ENCODE data around the gene IL1R1.
A peak's percentile ranks its signal among the peaks of the same experiment; 100 is the strongest.

IL1R1 gene

DNA sequence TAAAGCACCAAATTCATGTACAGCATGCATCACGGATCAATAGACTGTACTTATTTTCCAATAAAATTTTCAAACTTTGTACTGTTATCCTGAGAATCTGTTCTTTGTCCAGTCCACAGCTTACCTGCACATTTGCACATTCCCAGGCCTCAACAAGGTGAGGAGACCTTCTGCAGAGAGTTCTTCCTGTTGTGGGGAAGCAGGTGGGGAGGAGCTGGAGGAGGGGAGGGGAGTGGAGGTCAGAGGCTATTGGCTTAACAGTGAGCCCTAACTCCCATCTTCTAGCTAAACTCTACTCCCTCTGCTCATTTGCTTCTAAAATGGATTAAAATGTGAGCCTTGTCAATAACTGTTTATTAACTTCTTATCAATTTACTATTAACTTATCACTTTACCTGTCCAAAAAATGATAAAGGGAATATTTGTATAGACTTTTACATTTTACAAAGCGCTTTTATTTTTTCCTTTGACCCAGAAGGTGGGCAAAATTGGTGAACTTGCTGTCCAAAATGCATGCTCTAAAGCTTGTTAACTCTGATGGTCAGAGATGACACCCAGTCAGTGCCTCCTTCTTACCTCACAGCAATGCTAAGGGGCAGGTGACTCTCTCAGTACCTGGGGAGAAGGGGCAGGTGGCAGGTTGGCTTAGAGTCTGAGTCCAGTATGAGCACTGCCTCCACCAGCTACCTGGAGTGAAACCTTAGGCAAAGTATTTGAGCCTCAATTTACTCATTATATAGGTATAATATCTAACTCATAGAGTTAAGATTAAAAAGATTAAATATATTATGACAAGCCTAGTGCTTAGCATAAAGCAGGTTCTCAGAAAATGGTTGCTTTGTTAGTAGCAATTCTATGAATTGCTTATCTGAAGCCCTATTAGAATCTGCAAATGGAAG lies 37.5 kb downstream of the IL1R1 start:
- H3K4me3 ChIP-seq (ENCODE audit: low read depth in 1 of 2, low read length in 2 of 2): no peak overlapping the region
- no peak overlapping the region for H3K27ac ChIP-seq (ENCODE audit: low read length)
- H3K9me3 ChIP-seq (ENCODE audit: control insufficient read depth in 1 of 2, low read length in 2 of 2): no peaks in the 10 kb centered on the region
- H3K4me1 ChIP-seq (ENCODE audit: control insufficient read depth in 1 of 2, insufficient read depth in 2 of 2, low read length in 2 of 2): no peaks in the 10 kb centered on the region
- no peaks in the 10 kb centered on the region for H3K27me3 ChIP-seq (ENCODE audit: low read depth, low read length)
- peaks cover 18 to 19% of the 10 kb centered on the region in 2 donors for H3K36me3 ChIP-seq (ENCODE audit: control insufficient read depth in 1 of 2, insufficient read depth in 2 of 2, low read length in 2 of 2)

DNA sequence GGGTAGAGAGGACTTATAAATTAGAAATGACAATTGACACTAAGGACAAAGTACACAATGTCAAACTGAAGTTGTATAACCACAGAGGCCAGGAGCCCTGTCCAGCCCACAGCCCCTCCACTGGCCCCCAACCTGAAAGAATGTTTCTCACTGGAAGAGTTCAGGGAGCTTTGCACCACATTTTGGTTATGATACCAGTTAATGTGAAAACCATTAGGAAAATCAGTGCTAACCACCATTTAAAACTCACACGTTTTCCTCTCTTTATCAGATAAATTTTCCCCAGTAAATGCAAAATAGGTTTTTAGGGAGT lies 38.1 kb downstream of the IL1R1 start:
- no peak overlapping the region for H3K4me3 ChIP-seq (ENCODE audit: low read depth in 1 of 2, low read length in 2 of 2)
- no peaks in the 10 kb centered on the region for H3K9me3 ChIP-seq (ENCODE audit: control insufficient read depth in 1 of 2, low read length in 2 of 2)
- no peaks in the 10 kb centered on the region for H3K27me3 ChIP-seq (ENCODE audit: low read depth, low read length)
- no peaks in the 10 kb centered on the region for H3K4me1 ChIP-seq (ENCODE audit: control insufficient read depth in 1 of 2, insufficient read depth in 2 of 2, low read length in 2 of 2)
- H3K36me3 ChIP-seq (ENCODE audit: control insufficient read depth in 1 of 2, insufficient read depth in 2 of 2, low read length in 2 of 2): peaks cover 12 to 19% of the 10 kb centered on the region in 2 donors
- H3K27ac ChIP-seq (ENCODE audit: low read length): no peak overlapping the region

DNA sequence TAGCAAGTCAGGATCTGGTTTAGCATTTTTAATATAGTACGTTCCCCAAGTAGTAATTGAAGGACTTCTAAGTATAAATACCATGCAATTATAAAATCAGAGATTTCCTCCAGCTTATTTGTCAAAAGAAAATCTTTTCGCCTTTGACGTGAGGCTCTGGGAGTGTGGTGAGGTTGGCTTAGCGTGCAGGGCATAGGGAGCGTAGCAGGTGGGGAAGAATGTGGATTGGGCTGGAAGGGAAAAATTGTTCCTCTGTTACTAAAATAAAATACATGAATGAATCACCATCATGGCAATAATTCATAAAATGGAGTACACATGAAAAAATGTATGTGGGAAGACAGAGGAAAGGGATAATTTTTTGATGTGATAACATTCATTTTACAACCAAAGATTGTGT lies 38.8 kb downstream of the IL1R1 start:
- Histone ChIP-seq H3K27me3 (ENCODE audit: low read depth, low read length) (no peaks in the 10 kb centered on the region), H3K4me1 (ENCODE audit: control insufficient read depth in 1 of 2, insufficient read depth in 2 of 2, low read length in 2 of 2) (no peaks in the 10 kb centered on the region), H3K9me3 (ENCODE audit: control insufficient read depth in 1 of 2, low read length in 2 of 2) (no peaks in the 10 kb centered on the region), H3K4me3 (ENCODE audit: low read depth in 1 of 2, low read length in 2 of 2) (no peak overlapping the region), H3K36me3 (ENCODE audit: control insufficient read depth in 1 of 2, insufficient read depth in 2 of 2, low read length in 2 of 2) (peaks cover 9 to 16% of the 10 kb centered on the region in 2 donors), H3K27ac (ENCODE audit: low read length) (no peak overlapping the region)

DNA sequence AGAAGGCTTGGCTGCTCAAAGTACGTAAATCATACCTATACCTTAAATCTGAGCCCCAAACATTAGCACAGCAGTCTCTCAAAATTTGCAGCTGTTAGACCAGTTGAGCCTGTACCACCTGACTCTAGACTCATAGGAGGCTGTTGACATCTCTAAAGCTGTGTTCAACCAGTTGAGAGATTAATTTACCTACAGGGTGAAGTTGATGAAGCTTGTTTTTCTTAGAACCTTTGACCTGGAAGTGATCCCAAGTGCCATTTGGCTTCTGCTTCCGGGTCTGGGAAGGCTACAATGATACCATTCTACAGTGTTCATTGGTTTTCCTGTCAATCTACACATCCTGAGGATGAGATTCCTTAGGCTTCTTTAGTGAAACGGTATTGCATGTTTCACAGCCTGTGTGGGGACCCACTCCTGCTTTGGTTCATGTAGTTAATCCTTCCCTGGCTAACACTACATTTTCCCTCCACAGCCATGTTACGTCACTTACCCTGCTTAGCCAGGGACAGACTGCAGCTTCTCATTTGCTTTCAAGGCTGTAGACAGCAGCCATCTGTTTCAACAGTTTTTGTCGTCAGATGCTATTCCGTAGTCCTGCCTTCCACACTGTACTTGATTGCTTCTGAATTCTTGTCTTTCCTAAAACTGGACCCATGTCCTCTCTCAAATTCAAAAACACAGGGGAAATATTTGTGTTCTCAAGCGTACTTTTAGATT lies 39.5 kb downstream of the IL1R1 start:
- Histone ChIP-seq H3K36me3 (ENCODE audit: control insufficient read depth in 1 of 2, insufficient read depth in 2 of 2, low read length in 2 of 2) (peaks cover 5 to 9% of the 10 kb centered on the region in 2 donors), H3K9me3 (ENCODE audit: control insufficient read depth in 1 of 2, low read length in 2 of 2) (no peaks in the 10 kb centered on the region), H3K4me1 (ENCODE audit: control insufficient read depth in 1 of 2, insufficient read depth in 2 of 2, low read length in 2 of 2) (no peaks in the 10 kb centered on the region), H3K27ac (ENCODE audit: low read length) (no peak overlapping the region), H3K4me3 (ENCODE audit: low read depth in 1 of 2, low read length in 2 of 2) (no peak overlapping the region), H3K27me3 (ENCODE audit: low read depth, low read length) (no peaks in the 10 kb centered on the region)

DNA sequence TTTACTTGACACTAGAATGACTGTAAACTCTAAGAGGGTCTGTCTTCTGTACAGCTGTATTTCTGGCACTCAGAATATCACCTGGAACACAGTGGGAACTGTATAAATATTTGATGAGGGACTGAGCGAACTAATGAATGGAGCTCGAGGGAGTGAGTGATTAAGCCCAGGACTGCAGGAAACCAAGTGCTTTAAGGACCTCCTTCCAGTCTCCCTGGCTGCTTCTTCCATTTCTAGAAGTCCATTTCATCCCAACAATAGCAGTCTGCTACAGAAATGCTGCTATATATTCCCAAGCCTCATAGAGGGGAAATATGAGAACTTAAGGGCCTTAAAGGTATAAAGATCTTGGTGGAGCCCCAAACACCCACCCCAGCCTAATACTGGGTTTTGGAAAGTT lies 41.5 kb downstream of the IL1R1 start:
- H3K4me3 ChIP-seq (ENCODE audit: low read depth in 1 of 2, low read length in 2 of 2): no peak overlapping the region
- H3K36me3 ChIP-seq (ENCODE audit: control insufficient read depth in 1 of 2, insufficient read depth in 2 of 2, low read length in 2 of 2): no peaks in the 10 kb centered on the region
- H3K9me3 ChIP-seq (ENCODE audit: control insufficient read depth in 1 of 2, low read length in 2 of 2): no peaks in the 10 kb centered on the region
- no peaks in the 10 kb centered on the region for H3K27me3 ChIP-seq (ENCODE audit: low read depth, low read length)
- no peaks in the 10 kb centered on the region for H3K4me1 ChIP-seq (ENCODE audit: control insufficient read depth in 1 of 2, insufficient read depth in 2 of 2, low read length in 2 of 2)
- no peak overlapping the region for H3K27ac ChIP-seq (ENCODE audit: low read length)

DNA sequence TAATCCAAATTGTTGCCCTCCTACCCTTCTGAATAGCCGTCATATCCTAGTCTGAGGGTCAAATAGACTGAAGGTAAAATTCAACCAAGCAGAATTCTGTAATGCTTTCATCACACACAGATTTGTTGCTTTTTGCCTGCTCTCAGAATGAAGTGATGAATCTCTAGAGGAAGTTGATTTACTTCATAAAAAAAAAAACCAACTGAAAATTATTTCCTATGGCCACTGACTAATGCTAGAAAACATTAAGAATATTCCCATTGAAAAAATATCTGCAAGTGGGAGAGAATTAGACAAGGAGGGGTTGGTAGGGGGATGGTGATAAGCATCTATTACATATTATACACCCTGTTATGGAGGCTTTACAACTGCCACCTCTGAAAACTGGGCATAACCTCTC lies 42.0 kb downstream of the IL1R1 start:
- Histone ChIP-seq H3K4me3 (ENCODE audit: low read depth in 1 of 2, low read length in 2 of 2) (no peak overlapping the region), H3K9me3 (ENCODE audit: control insufficient read depth in 1 of 2, low read length in 2 of 2) (no peaks in the 10 kb centered on the region), H3K27ac (ENCODE audit: low read length) (no peak overlapping the region), H3K4me1 (ENCODE audit: control insufficient read depth in 1 of 2, insufficient read depth in 2 of 2, low read length in 2 of 2) (no peaks in the 10 kb centered on the region), H3K27me3 (ENCODE audit: low read depth, low read length) (no peaks in the 10 kb centered on the region), H3K36me3 (ENCODE audit: control insufficient read depth in 1 of 2, insufficient read depth in 2 of 2, low read length in 2 of 2) (no peaks in the 10 kb centered on the region)

DNA sequence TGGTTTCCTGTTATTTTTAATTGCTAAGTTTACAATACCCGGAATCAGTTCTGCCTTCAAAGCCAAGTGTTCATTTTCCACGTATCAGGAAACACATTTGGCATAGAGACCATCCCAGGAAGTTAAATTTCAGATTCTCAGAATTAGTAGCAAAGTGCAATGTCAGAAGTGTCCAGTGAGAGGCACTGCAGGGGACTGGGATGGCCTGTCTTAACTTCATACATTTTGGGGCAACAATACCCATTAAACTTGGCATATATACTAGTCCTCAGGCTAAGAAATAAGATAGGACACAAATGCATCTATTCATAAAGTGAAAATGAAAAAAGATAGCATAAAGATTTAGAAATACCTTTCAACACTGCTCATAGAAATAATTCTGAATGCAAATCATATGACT lies 42.8 kb downstream of the IL1R1 start:
- no peaks in the 10 kb centered on the region for H3K4me1 ChIP-seq (ENCODE audit: control insufficient read depth in 1 of 2, insufficient read depth in 2 of 2, low read length in 2 of 2)
- H3K36me3 ChIP-seq (ENCODE audit: control insufficient read depth in 1 of 2, insufficient read depth in 2 of 2, low read length in 2 of 2): no peaks in the 10 kb centered on the region
- H3K27me3 ChIP-seq (ENCODE audit: low read depth, low read length): no peaks in the 10 kb centered on the region
- no peak overlapping the region for H3K27ac ChIP-seq (ENCODE audit: low read length)
- no peak overlapping the region for H3K4me3 ChIP-seq (ENCODE audit: low read depth in 1 of 2, low read length in 2 of 2)
- no peaks in the 10 kb centered on the region for H3K9me3 ChIP-seq (ENCODE audit: control insufficient read depth in 1 of 2, low read length in 2 of 2)

DNA sequence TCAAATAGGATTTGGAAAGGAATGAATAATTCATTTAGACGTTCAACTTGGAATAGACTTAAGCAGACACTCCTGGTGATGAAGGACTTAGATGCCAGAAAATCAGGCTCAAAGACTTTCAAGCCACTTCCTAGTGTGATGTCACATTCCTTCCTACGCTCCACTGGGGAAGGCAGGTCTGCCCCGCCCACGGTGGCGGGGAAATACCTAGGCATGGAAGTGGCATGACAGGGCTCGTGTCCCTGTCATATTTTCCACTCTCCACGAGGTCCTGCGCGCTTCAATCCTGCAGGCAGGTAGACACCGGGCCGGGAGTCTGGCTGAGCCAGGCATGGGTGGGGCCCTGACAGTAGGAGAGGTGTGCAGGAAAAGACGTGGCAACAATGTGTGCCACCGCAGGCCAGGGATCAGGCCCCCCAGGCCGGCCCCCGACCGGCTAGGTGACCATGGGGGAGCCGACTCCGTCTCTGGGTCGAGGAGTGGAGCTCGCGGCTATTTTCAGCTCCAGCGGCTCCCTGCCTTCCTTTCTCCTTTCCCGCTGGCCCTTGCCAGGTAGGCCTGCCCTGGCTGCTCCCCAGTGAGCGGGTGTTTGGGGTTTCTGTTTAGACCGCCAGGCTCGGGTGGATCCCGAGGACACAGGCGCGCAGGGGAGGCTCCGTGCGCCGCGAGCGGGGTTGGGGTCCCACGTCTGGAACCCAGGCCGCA lies 44.4 kb downstream of the IL1R1 start, which contains the start of gene IL1RL2:
Gene IL1RL2, plus strand, starts transcription at position 233 of the 705 bp plus-strand sequence. CDS start 845 bp downstream, outside the sequence.
- no peak within 1 kb of the TSS for H3K27ac ChIP-seq (ENCODE audit: low read length)
- no peaks in the 10 kb centered on the region for H3K4me1 ChIP-seq (ENCODE audit: control insufficient read depth in 1 of 2, insufficient read depth in 2 of 2, low read length in 2 of 2)
- H3K4me3 ChIP-seq (ENCODE audit: low read depth in 1 of 2, low read length in 2 of 2): peak within 1 kb of the TSS; percentile 63 to 64
- H3K36me3 ChIP-seq (ENCODE audit: control insufficient read depth in 1 of 2, insufficient read depth in 2 of 2, low read length in 2 of 2): no peaks in the 10 kb centered on the region
- no peaks in the 10 kb centered on the region for H3K27me3 ChIP-seq (ENCODE audit: low read depth, low read length)
- no peaks in the 10 kb centered on the region for H3K9me3 ChIP-seq (ENCODE audit: control insufficient read depth in 1 of 2, low read length in 2 of 2)

DNA sequence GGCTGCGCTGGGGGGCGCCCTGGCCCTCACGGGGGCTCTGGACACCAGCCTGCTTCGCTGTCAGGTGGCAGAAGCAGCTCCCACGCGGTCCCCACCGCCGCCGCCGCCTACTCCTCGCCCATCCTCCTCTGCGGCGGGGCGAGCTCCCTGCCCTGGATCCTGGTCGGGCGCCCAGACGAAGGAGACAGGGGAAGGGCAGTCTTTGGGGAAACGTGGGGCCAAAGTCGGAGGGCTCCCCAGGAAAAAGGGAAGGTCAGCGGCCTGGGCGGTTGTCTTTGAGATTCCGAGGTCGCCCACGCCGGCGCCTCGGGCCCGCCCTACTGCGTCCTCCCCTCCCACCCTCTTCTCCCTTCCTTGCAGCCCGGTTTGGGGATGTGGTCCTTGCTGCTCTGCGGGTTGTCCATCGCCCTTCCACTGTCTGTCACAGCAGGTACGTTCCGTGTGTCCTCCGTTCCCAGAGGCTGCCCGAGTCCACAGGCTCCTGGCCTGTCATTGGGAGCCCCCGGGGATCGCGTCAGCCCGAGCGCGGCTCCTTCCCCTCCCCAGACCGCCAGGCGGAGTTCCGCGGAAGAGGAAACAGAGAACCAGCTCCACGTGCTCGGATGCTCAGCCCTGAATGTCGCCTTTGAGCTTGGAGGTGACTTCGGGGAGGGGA lies 45.1 kb downstream of the IL1R1 start:
- no peak overlapping the region for H3K27ac ChIP-seq (ENCODE audit: low read length)
- no peaks in the 10 kb centered on the region for H3K4me1 ChIP-seq (ENCODE audit: control insufficient read depth in 1 of 2, insufficient read depth in 2 of 2, low read length in 2 of 2)
- H3K27me3 ChIP-seq (ENCODE audit: low read depth, low read length): no peaks in the 10 kb centered on the region
- H3K9me3 ChIP-seq (ENCODE audit: control insufficient read depth in 1 of 2, low read length in 2 of 2): no peaks in the 10 kb centered on the region
- peak overlapping the region; percentile 63 to 64 for H3K4me3 ChIP-seq (ENCODE audit: low read depth in 1 of 2, low read length in 2 of 2)
- no peaks in the 10 kb centered on the region for H3K36me3 ChIP-seq (ENCODE audit: control insufficient read depth in 1 of 2, insufficient read depth in 2 of 2, low read length in 2 of 2)

DNA sequence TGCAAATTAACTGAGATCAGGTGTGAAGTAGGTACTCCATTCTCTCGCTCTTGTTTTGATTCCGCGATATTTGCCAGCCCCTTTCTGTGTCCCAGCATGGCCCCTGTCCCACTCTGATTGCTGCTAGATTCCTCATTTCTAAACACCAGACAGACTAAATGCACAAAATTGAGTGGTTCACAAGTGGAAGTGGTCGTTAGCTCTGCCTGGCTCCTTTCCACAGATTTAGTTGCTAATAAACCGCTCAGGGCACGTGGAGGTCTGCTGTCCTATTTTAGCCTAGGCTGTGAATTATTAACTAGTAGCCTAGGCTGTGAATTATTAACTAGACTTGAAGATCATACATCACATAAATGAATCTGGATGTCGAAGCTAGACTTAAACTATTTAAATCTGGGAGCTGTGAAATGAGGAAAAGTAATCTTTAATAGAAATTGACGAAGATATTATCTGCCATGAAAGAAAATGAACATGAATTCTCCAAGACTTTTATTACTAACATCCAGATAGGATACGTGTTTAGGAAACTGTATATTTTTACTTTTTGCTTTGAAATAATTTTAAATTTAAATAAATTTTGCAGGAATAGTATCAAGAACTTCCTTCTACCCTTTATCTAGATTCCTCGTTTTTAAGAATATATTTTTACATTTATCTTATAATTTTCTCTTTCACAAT lies 48.0 kb downstream of the IL1R1 start:
- Histone ChIP-seq H3K36me3 (ENCODE audit: control insufficient read depth in 1 of 2, insufficient read depth in 2 of 2, low read length in 2 of 2) (no peaks in the 10 kb centered on the region), H3K4me1 (ENCODE audit: control insufficient read depth in 1 of 2, insufficient read depth in 2 of 2, low read length in 2 of 2) (no peaks in the 10 kb centered on the region), H3K4me3 (ENCODE audit: low read depth in 1 of 2, low read length in 2 of 2) (no peak overlapping the region), H3K27me3 (ENCODE audit: low read depth, low read length) (no peaks in the 10 kb centered on the region), H3K9me3 (ENCODE audit: control insufficient read depth in 1 of 2, low read length in 2 of 2) (no peaks in the 10 kb centered on the region), H3K27ac (ENCODE audit: low read length) (no peak overlapping the region)
